IPS DF 6.9 (cell line): ENCODE data around the gene GALNT12.
A peak's percentile ranks its signal among the peaks of the same experiment; 100 is the strongest.

Source experiments
- DNase-seq: peaks from one replicate; pipeline ENCODE4 v3.0.0-alpha.2; 2013; ENCODE audit warnings: low read depth, low spot score
- H3K27ac ChIP-seq: one replicate; pipeline ENCODE4 v1.5.1; 2013; ENCODE audit warnings: low read length, control low read depth
- H3K27me3 ChIP-seq: 2 replicates; pipeline ENCODE4 v1.6.1; 2013; ENCODE audit warnings: mild to moderate bottlenecking, low read length; ENCODE audit not compliant: control insufficient read depth, insufficient read depth
- H3K36me3 ChIP-seq: 2 replicates; pipeline ENCODE4 v1.6.1; 2013; ENCODE audit warnings: low read length; ENCODE audit not compliant: control insufficient read depth, insufficient read depth
- H3K4me1 ChIP-seq: 2 replicates; pipeline ENCODE4 v1.6.1; 2013; ENCODE audit warnings: low read length; ENCODE audit not compliant: control insufficient read depth, insufficient read depth
- H3K4me3 ChIP-seq: 2 replicates; pipeline ENCODE4 v1.5.1; 2013; ENCODE audit warnings: mild to moderate bottlenecking, low read length
- H3K9me3 ChIP-seq: 2 replicates; pipeline ENCODE4 v1.6.1; 2013; ENCODE audit warnings: low read length, inconsistent platforms; ENCODE audit not compliant: control insufficient read depth, insufficient read depth
- WGBS: extraction: QIAGEN DNeasy Blood & Tissue Kit; methylation state at CpG from one replicate; pipeline ENCODE4 v1.1.7; 2013; ENCODE audit warnings: mixed read lengths, missing lambda C conversion rate; ENCODE audit not compliant: insufficient read length, insufficient coverage; 5-methylcytosine and 5-hydroxymethylcytosine counted together

Gene GALNT12

DNA sequence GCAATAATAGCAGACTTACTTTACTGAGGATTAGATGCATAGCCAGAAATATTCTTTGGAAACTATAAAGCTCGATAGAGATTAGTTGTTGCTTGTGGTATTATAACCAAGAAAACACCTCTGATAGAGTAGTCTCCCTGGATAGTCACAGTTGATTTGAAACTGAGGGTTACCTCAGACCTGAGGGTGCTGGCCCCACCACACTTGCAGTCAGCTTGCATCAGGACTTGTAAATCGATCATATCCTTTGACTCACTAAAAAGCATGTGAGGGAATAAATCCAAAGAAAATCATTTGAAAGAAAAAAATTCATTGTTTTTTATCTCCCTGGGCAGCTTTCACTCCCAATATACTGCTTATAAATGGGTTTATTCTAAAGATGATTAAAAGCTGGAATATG, 39.4 kb downstream of the GALNT12 start:
- no CpG with 5 or more reads among the region's 2 CpGs for WGBS

DNA sequence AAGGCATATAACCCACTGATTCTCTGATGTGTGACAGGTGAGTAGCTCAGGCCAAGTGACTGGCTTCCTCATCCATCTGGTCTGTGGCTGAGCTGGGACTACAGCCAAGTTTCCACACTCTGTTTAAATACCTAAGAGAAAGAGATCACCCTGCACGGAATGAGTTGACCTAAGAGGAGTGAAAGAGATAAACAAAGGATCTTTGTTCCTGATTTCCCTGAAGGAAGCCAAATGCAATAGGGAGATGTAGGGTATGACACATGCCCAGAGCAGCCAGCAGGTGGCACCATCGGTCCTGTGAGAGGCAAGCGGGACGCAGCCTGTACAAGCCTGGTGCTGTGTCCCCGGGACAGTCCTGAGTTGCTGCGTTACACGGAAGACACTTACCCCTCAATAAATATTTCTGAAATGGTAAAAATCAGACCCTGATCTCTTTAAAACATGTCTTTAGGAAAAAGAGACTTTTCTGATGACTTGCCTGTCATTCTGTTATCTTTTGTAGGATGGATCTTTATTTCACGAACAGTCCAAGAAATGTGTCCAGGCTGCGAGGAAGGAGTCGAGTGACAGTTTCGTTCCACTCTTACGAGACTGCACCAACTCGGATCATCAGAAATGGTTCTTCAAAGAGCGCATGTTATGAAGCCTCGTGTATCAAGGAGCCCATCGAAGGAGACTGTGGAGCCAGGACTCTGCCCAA, 41.1 kb downstream of the GALNT12 start:
- H3K4me1 ChIP-seq, result 0 out of 2 replicates have a peak, but pooled peaks cover 1% of the 10 kb centered on the region
- H3K4me3 ChIP-seq, result no peak overlapping the region
- no peaks in the 10 kb centered on the region for H3K9me3 ChIP-seq
- no peaks in the 10 kb centered on the region for H3K27me3 ChIP-seq
- H3K27ac ChIP-seq, result no peak overlapping the region
- no peaks in the 10 kb centered on the region; the same call in 1 of the 2 replicates for H3K36me3 ChIP-seq
- peak; percentile 77 for DNase-seq
- WGBS, result no CpG with 5 or more reads among the region's 16 CpGs

More for the DNA sequence above, 39.4 kb downstream of the GALNT12 start:
- DNase-seq, result no peak
- H3K4me1 ChIP-seq, result 0 out of 2 replicates have a peak, but pooled peaks cover 1% of the 10 kb centered on the region
- H3K27me3 ChIP-seq, result no peaks in the 10 kb centered on the region
- no peak overlapping the region for H3K27ac ChIP-seq
- no peaks in the 10 kb centered on the region for H3K9me3 ChIP-seq
- no peaks in the 10 kb centered on the region; the same call in 1 of the 2 replicates for H3K36me3 ChIP-seq
- H3K4me3 ChIP-seq, result no peak overlapping the region

DNA sequence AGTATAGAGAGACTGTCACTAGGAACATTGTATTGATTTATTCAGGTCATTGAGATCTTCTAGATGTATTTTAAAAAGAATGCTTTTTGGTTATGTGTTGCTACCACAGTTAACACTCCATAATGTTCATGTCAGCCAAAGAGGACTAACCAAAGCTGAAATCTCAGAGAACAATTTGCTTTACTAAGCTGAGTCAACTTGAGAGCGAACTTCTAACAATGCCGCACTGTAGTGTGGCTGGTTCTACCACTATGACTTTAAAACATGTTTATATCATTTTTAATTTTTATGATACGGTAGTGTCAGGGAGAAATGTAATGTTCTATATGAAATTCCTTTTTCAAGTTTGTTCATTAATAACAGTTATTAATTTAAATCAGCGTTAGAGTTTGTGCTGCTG, 42.1 kb downstream of the GALNT12 start:
- no peaks in the 10 kb centered on the region for H3K9me3 ChIP-seq
- H3K27me3 ChIP-seq, result no peaks in the 10 kb centered on the region
- no peak overlapping the region for H3K27ac ChIP-seq
- 0 out of 2 replicates have a peak, but pooled peaks cover 1% of the 10 kb centered on the region for H3K4me1 ChIP-seq
- no peak overlapping the region for H3K4me3 ChIP-seq
- no peaks in the 10 kb centered on the region; the same call in 1 of the 2 replicates for H3K36me3 ChIP-seq
- WGBS, result no CpG with 5 or more reads among the region's 4 CpGs
- DNase-seq, result no peak

DNA sequence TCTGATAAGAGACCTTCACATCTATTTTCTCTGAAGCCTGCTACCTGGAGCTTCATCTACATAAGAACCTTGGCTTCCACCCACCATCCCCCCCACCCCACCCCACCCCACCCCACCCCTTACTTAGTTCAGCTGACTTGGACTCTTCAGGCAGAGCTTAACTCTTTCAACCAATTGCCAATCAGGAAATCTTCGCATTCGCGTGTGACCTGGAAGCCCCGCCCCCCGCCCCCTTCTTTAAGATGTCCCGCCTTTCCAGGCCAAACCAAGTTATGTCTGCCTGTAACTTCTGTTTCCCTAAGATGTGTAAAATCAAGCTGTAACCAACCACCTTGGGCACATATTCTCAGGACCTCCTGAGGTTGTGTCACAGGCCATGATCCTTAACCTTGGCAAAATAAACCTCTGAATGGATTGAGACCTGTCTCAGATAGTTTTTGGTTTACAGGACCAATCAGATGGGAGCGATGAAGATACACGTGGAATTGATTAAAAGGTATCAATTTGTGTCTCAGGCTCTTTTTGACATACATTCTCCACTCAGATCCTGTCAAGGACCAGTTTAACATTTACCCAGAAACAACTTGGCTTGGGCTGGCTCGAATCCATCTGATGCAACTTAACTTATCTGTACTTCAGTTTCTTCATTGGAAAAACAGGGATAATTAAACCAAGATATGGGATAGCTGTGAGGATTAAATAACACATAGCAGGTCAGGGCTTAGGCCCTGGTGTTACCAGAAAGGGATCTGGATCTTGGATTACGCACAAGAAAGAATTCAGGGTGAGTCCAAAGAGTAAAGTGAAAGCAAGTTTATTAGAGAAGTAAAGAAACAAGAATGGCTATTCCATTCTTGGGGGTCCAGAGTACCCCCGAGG, 43.6 kb downstream of the GALNT12 start:
- Histone ChIP-seq H3K27me3 (no peaks in the 10 kb centered on the region), H3K4me1 (0 out of 2 replicates have a peak, but pooled peaks cover 1% of the 10 kb centered on the region), H3K36me3 (no peaks in the 10 kb centered on the region; the same call in 1 of the 2 replicates), H3K9me3 (no peaks in the 10 kb centered on the region), H3K4me3 (no peak overlapping the region), H3K27ac (no peak overlapping the region)
- no peak for DNase-seq
- no CpG with 5 or more reads among the region's 11 CpGs for WGBS

DNA sequence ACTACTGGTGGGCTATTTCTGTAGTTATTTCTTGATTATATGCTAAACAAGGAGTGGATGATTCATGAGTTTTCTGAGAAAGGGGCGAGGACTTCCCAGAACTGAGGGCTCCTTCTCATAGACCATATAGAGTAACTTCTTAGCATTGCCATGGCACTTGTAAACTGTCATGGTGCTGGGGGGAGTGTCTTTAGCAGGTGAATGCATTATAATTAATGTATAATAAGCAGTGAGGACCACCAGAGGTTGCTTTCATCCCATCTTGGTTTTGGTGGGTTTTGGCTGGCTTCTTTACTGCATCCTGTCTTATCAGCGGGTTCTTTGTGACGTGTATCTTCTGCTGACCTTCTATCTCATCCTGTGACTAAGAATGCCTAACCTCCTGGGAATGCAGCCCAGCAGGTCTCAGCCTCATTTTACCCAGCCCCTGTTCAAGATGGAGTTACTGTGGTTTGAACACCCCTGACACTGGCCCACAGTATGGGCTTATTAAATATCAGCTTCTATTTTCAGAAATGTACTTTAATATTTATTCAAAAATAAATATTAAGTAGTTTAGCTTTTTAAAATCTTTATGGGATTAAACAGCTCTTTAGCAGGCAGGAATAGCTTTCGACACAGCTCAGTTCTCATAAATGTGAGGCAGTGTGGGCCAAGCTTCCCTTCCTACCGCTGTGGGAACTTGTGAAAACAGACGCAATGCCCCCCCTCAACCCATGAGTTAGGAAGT, 44.4 kb downstream of the GALNT12 start:
- H3K27ac ChIP-seq, result no peak overlapping the region
- no peak overlapping the region for H3K4me3 ChIP-seq
- no peaks in the 10 kb centered on the region for H3K36me3 ChIP-seq
- H3K9me3 ChIP-seq, result no peaks in the 10 kb centered on the region
- H3K4me1 ChIP-seq, result 0 out of 2 replicates have a peak, but pooled peaks cover 1% of the 10 kb centered on the region
- no CpG with 5 or more reads among the region's 6 CpGs for WGBS
- DNase-seq, result no peak
- H3K27me3 ChIP-seq, result no peaks in the 10 kb centered on the region

DNA sequence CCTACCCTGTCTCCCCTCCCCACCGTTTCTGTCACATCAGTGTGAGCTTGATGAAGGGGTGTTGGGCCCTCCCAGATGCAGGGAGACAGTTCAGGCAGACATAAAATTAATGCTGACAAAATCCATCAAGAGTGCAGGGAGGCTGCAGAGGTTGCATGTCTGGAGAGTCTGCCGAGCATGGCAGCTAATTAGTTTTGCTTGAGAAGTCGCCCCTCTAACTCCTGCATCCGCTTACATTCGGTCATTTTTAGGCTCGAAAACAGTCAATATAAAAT, 44.9 kb downstream of the GALNT12 start:
- Histone ChIP-seq H3K36me3 (no peaks in the 10 kb centered on the region), H3K27ac (no peak overlapping the region), H3K4me1 (0 out of 2 replicates have a peak, but pooled peaks cover 1% of the 10 kb centered on the region), H3K4me3 (no peak overlapping the region), H3K9me3 (no peaks in the 10 kb centered on the region), H3K27me3 (no peaks in the 10 kb centered on the region)
- WGBS, result no CpG with 5 or more reads among the region's 6 CpGs
- DNase-seq, result no peak

DNA sequence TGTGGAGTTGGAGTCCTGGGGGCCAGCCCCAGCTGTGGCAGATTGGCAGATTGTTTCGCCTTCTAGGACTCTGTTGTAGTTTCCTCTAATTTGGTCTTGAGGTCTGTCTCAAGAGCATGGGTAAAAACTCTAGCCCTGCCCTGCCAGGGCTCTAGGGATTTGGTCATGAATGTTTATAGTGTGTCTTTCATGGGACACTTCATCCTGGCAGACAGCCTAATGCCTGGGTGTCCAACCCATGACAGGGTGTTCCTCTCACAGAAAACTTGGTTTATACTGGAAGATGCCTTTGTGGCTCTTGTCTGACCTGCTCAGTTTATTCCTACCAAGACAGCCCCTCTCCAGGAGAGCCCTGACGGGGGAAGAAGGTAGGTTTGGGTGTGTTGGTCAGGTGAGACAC, 45.5 kb downstream of the GALNT12 start:
- Histone ChIP-seq H3K4me1 (0 out of 2 replicates have a peak, but pooled peaks cover 1% of the 10 kb centered on the region), H3K9me3 (no peaks in the 10 kb centered on the region), H3K4me3 (no peak overlapping the region), H3K36me3 (no peaks in the 10 kb centered on the region), H3K27ac (no peak overlapping the region), H3K27me3 (no peaks in the 10 kb centered on the region)
- DNase-seq, result no peak
- WGBS, result no CpG with 5 or more reads among the region's 2 CpGs

DNA sequence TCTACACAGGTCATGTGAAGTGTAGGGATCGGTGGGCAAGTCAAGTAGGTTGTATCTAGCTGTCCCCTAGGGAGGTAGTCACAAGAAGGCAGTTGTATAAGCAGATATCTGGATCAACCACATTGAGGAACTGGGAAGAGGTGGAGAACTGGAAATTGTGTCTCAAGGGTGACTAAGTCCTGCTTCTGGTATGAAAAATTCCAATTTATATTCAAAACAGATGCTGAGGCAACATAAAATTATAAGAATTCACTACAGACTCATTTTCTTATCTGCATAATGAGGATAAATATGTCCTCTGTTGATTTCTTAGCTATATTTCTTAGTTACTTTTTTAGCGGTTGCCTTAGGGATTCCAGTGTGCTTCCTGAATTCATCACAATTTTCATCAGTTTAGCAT, 46.8 kb downstream of the GALNT12 start:
- H3K4me3 ChIP-seq, result no peak overlapping the region
- WGBS, result no CpG with 5 or more reads among the region's 2 CpGs
- H3K9me3 ChIP-seq, result no peaks in the 10 kb centered on the region
- no peaks in the 10 kb centered on the region for H3K36me3 ChIP-seq
- H3K4me1 ChIP-seq, result no peaks in the 10 kb centered on the region
- H3K27ac ChIP-seq, result no peak overlapping the region
- no peaks in the 10 kb centered on the region for H3K27me3 ChIP-seq
- no peak for DNase-seq

DNA sequence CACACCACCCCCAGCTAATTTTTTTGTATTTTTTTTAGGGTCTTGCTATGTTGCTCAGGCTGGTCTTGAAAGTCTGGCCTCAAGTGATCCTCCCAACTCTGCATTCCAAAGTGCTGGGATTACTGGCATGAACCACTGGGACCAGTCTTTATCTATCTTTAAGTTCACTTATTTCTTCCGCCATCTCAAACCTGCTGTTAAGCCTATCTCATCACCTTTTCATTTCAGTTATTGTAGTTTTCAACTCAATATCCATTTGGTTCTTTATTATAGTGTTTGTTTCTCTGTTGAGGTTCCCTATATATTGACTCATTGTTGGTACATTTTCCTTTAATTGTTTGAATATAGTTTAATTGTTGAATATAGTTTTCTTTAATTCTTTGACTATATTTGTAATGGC, 48.1 kb downstream of the GALNT12 start:
- Histone ChIP-seq H3K4me1 (no peaks in the 10 kb centered on the region), H3K27ac (no peak overlapping the region), H3K4me3 (no peak overlapping the region), H3K9me3 (no peaks in the 10 kb centered on the region), H3K27me3 (no peaks in the 10 kb centered on the region), H3K36me3 (no peaks in the 10 kb centered on the region)
- WGBS, result no CpG with 5 or more reads among the region's 1 CpG
- no peak for DNase-seq

DNA sequence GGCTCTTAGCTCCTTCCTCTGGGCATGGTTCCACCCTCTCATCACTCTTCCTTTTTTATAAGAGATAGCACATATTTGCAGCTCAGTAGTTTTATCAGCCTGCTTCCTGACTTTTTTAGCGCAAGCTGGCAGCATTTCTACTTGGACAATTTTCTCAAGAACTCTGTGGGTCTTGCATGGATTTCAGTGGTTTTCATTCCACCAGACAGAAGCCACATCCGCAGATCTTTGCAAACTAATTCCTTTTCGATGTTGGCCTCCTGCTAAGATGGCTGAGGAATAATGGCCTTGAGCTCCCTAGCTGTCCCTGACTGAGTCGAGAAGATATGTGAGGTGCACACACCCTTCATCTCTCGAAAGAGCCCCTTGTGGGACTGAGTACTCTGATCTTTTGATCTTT, 49.5 kb downstream of the GALNT12 start:
- no peak overlapping the region for H3K27ac ChIP-seq
- no peak for DNase-seq
- no peaks in the 10 kb centered on the region for H3K9me3 ChIP-seq
- no peaks in the 10 kb centered on the region for H3K4me1 ChIP-seq
- no peaks in the 10 kb centered on the region; the same call in 1 of the 2 replicates for H3K27me3 ChIP-seq
- no peak overlapping the region for H3K4me3 ChIP-seq
- no peaks in the 10 kb centered on the region for H3K36me3 ChIP-seq
- no CpG with 5 or more reads among the region's 5 CpGs for WGBS
